Left lung (tissue), 10 donors: ENCODE data around the gene UNKL. TPM values are rescaled to one million over a fixed set of nuclear protein-coding genes. Genes with fewer than 3 reads are reported as not detected.

Experiments
- ATAC-seq: fragments of 200-7000 bp; cut with Tn5 transposase; one replicate; pipeline ENCODE4 v1.9.1; 2020; ENCODE audit warnings: moderate library complexity
- DNase-seq, 4 donors: peaks; one replicate each; pipeline ENCODE4 v3.0.0-alpha.2; 2013 to 2020
- H3K27ac ChIP-seq, 2 donors: fragments of 200-600 bp; sonication (generic) in 1 of 2; one replicate each; pipeline versions ENCODE4 v1.5.0 to v1.8.0; 2020 to 2021
- H3K27me3 ChIP-seq, 2 donors: fragments of 200-600 bp; sonication (generic) in 1 of 2; one replicate each; pipeline versions ENCODE4 v1.5.0 to v1.8.0; 2020 to 2021
- H3K36me3 ChIP-seq, 2 donors: fragments of 200-600 bp; sonication (generic) in 1 of 2; one replicate each; pipeline versions ENCODE4 v1.5.0 to v1.8.0; 2020 to 2021
- H3K4me1 ChIP-seq, 2 donors: fragments of 200-600 bp; one replicate each; pipeline ENCODE4 v1.8.0; 2021
- H3K4me3 ChIP-seq, 2 donors: fragments of 200-600 bp; sonication (generic) in 1 of 2; one replicate each; pipeline versions ENCODE4 v1.5.0 to v1.8.0; 2020 to 2021; ENCODE audit warnings: mild to moderate bottlenecking in 1 of 2
- H3K9me3 ChIP-seq, 2 donors: fragments of 200-600 bp; sonication (generic) in 1 of 2; one replicate each; pipeline versions ENCODE4 v1.5.0 to v1.8.0; 2020 to 2021
- intact Hi-C, 2 donors: fragments of 100-400 bp; cut with DNase I; formaldehyde crosslinking; loops; one replicate each; pipeline versions ENCODE4 v1.11.2 to v1.14.2; 2022
- polyA plus RNA-seq, 6 donors: library from polyadenylated mRNA; unstranded; fragments of 120-200 nt; gene quantifications; one replicate each; pipeline ENCODE4 v1.2.1, GENCODE V29; 2013; ENCODE audit not compliant: insufficient read length in 6 of 6
- total RNA-seq, 2 donors: library from RNA; stranded (reverse); fragmentation: NEBNext Ultra II Directional; extraction: Animal tissue kit (Norgen Biotek cat#: 25700); gene quantifications; one replicate each; pipeline ENCODE4 v1.2.1, GENCODE V29; 2021
- TF ChIP-seq, protein P1 (sequence below), 2 donors: fragments of 200-600 bp; sonication (generic) in 1 of 2; IDR thresholded peaks; one replicate each; pipeline versions ENCODE4 v1.5.0 to v1.8.0; 2021; ENCODE audit warnings: antibody characterized with exemption in 2 of 2
- donor health status: DM: no; HTN: yes; CAD: no.
- donor health status: DM: no; HTN: no; CAD: no.

UNKL gene
- total and polyA plus RNA-seq, 8 donors = 18.9 to 27.3 (median 20.8) TPM

DNA sequence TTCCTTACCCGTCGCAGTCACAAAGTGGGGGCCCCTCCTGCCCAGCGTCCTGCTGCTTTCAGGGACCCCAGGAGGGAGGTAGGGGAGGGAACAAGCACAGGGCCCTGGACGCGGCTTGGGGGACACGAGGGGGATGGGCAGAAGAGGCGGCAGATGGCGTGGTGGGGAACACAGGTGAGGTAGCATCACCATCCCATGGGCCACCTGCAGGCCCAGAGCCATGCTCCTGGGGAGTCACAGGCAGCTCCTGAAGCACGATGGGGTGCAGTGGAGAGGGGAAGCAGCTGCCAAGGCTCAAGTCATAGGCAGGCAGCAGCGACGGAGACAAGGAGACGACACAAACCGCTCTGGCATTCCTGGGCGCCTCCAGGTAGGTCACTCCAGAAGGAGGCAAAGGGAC, 10.8 kb downstream of the UNKL start:
- peaks cover 0 to 63% of the 10 kb centered on the region in 2 donors for H3K36me3 ChIP-seq
- no peak overlapping the region for H3K27ac ChIP-seq
- H3K4me3 ChIP-seq = no peak overlapping the region
- TF ChIP-seq, protein P1, sequence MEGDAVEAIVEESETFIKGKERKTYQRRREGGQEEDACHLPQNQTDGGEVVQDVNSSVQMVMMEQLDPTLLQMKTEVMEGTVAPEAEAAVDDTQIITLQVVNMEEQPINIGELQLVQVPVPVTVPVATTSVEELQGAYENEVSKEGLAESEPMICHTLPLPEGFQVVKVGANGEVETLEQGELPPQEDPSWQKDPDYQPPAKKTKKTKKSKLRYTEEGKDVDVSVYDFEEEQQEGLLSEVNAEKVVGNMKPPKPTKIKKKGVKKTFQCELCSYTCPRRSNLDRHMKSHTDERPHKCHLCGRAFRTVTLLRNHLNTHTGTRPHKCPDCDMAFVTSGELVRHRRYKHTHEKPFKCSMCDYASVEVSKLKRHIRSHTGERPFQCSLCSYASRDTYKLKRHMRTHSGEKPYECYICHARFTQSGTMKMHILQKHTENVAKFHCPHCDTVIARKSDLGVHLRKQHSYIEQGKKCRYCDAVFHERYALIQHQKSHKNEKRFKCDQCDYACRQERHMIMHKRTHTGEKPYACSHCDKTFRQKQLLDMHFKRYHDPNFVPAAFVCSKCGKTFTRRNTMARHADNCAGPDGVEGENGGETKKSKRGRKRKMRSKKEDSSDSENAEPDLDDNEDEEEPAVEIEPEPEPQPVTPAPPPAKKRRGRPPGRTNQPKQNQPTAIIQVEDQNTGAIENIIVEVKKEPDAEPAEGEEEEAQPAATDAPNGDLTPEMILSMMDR (IDR thresholded peaks at IDR 0.05) = no peak
- ATAC-seq (no peak), DNase-seq (no peak)
- no peaks in the 10 kb centered on the region for H3K27me3 ChIP-seq
- H3K9me3 ChIP-seq = no peaks in the 10 kb centered on the region
- intact Hi-C loops = no loop called here
- peaks cover 0 to 15% of the 10 kb centered on the region in 2 donors for H3K4me1 ChIP-seq

DNA sequence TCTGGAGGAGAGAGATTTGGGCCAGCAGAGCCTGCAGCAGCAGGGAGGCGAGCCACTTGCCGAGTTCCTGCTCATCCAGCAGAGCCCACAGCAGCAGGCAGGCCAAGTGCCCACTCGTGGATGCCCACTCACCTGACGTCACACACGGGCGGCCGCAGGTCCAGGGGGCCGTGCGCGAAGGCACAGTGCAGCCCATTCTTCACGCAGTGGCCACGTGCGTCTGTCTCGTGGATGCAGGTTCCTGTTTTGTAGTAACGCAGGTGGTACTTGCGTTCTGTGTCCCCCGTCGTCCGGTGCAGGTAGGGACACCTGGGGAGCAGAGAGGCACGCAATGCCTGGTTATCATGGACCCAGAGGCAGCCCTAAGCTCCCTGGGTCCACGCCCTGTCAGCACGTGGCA, 11.5 kb downstream of the UNKL start:
- Histone ChIP-seq H3K4me3 (no peak overlapping the region), H3K9me3 (no peaks in the 10 kb centered on the region), H3K4me1 (peaks cover 0 to 8% of the 10 kb centered on the region in 2 donors), H3K27me3 (no peaks in the 10 kb centered on the region), H3K27ac (no peak overlapping the region), H3K36me3 (peaks cover 0 to 70% of the 10 kb centered on the region in 2 donors)
- intact Hi-C loops = no loop called here
- ATAC-seq (no peak), DNase-seq (no peak)
- TF ChIP-seq, protein P1 (IDR thresholded peaks at IDR 0.05) = no peak

DNA sequence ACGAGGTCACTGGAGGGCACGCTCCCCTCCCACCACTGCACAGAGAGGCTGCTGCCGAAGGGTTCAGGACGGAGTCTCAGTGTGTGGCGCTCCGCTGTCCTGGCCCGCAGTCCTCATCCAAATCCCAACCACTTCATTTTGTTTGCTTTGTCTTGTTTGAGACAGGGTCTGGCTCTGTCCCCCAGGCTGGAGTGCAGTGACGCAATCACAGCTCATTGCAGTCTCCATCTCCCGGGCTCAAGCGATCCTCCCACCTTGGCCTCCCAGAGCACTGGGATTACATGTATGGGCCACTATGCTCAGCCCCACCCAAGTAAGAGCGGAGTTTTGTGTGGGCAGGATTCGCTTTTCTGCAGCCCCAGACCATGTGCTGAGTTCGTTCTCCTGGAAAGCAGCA, 12.7 kb downstream of the UNKL start:
- no peak overlapping the region for H3K4me3 ChIP-seq
- no peaks in the 10 kb centered on the region for H3K4me1 ChIP-seq
- intact Hi-C loops = no loop called here
- no peak for DNase-seq
- TF ChIP-seq, protein P1 (IDR thresholded peaks at IDR 0.05) = no peak
- no peak overlapping the region for H3K27ac ChIP-seq
- H3K9me3 ChIP-seq = no peaks in the 10 kb centered on the region
- no peaks in the 10 kb centered on the region for H3K27me3 ChIP-seq
- ATAC-seq = no peak
- H3K36me3 ChIP-seq = peaks cover 0 to 73% of the 10 kb centered on the region in 2 donors

DNA sequence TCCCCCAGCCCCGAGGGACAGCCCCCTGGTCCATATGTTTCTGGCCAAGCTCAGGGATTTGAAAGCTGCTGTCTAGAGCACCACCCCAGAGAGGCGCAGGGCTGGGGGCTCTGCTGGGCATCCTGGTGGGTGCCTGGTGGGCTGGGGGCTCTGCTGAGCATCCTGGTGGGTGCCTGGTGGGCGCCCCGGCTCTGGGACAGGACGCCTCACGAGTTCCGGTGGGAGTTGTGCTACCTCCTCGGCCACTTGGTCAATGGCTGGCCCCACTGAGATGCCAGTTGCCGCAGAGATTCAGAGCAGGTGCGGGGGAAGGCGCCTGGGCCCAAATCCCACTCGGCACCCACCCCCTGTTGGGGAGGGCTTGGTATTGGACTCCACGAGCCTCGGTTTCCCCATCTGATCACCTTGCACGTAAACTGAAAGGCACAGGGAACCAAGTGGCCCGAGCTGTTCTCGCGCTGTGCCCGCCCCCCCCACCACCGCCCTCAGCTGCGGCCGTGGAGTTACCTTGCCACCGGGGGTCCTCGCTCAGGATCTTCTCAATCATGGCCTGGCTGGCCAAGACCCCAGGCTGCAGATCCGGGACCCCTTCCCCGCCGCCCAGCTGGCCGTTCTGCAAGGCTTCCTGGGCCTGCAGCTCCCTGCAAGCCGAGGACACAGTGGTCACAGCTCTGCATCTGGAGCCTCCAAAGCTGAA, 13.3 kb downstream of the UNKL start:
- Histone ChIP-seq H3K27me3 (no peaks in the 10 kb centered on the region), H3K4me3 (no peak overlapping the region), H3K27ac (no peak overlapping the region), H3K4me1 (no peaks in the 10 kb centered on the region), H3K9me3 (no peaks in the 10 kb centered on the region), H3K36me3 (peaks cover 0 to 70% of the 10 kb centered on the region in 2 donors)
- ATAC-seq = no peak
- no peak for DNase-seq
- TF ChIP-seq, protein P1 (IDR thresholded peaks at IDR 0.05) = no peak
- intact Hi-C loops = no loop called here

DNA sequence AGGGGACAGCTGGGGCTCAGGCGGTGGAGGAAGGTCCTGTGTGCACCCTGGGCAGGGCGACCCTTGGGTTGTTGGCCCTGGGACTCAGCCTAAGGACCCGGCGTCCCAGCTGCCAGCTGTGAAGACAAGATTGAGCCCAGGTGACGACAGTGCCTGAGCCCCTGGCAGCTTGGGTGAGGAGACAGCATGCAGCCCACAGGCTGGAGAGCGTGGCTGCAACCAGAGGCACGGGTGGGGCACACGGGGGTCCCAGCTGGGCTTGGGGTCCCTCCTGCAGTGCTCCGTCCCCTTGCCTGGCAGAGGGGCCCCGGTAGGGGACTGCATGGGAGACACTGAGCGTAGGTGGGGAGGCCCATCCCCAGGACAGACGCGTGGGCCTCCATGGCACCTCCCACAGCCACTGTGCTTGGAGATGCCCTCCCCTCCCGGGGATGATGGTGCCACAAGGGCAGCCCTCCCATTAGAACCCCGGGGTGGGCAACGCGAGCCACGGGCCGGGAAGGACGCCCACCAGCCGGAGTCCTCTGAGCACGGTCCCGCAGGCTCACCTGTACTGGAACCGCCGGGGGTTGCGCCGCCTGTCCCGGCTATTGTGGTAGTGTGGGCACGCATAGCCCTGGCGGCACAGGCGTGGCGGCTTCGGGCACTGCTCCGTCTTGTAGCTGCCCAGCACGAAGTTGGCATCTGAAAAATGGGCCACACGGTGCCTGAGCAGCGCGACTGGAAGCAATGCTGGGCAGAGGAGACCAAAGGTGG, 15.5 kb downstream of the UNKL start:
- DNase-seq (no peak), ATAC-seq (no peak)
- TF ChIP-seq, protein P1 (IDR thresholded peaks at IDR 0.05) = no peak
- H3K36me3 ChIP-seq = peaks cover 0 to 73% of the 10 kb centered on the region in 2 donors
- H3K9me3 ChIP-seq = no peaks in the 10 kb centered on the region
- intact Hi-C loops = no loop called here
- no peak overlapping the region for H3K27ac ChIP-seq
- H3K4me3 ChIP-seq = no peak overlapping the region
- H3K27me3 ChIP-seq = no peaks in the 10 kb centered on the region
- H3K4me1 ChIP-seq = no peaks in the 10 kb centered on the region
